Measurements from ENCODE around the gene SV2C. TPM values are rescaled to one million over a fixed set of nuclear protein-coding genes. Genes with fewer than 3 reads are reported as not detected.

Gene SV2C
- total RNA-seq, 2 donors from 2014 or later: not detected

GRCh38 chr5:76069061-76069735, 14.0 kb upstream of the SV2C start:
- Histone ChIP-seq H3K27me3 (ENCODE audit: control insufficient read depth, insufficient read depth, low read length, poor library complexity, severe bottlenecking) (peaks cover 19% of the 10 kb centered on the region), H3K36me3 (ENCODE audit: control insufficient read depth, insufficient read depth, low read length) (no peaks in the 10 kb centered on the region), H3K27ac (ENCODE audit: low read depth, low read length) (no peak overlapping the region), H3K9me3 (ENCODE audit: control insufficient read depth, low read length) (no peaks in the 10 kb centered on the region), H3K9ac (ENCODE audit: extremely low read depth, low read length, poor library complexity, severe bottlenecking) (no peak overlapping the region), H3K4me1 (ENCODE audit: control insufficient read depth, insufficient read depth, low read length) (no peaks in the 10 kb centered on the region), H3K4me3 (ENCODE audit: low read length) (no peak overlapping the region)
- Mint-ChIP-seq H3K9me3 (no peaks in the 10 kb centered on the region), H3K4me3 (no peak overlapping the region), H3K36me3 (ENCODE audit: low read depth) (no peaks in the 10 kb centered on the region), H3K4me1 (no peaks in the 10 kb centered on the region), H3K27me3 (ENCODE audit: insufficient read depth) (peaks cover 8% of the 10 kb centered on the region), H3K27ac (no peak overlapping the region)
- no peak for DNase-seq
- 89 to 93% methylated on average over 4 of the region's 4 CpGs for WGBS, 2 experiments (ENCODE audit: insufficient coverage in 1 of 2, insufficient read length in 1 of 2)
- no peak for TF ChIP-seq CTCF (conservative IDR thresholded peaks at IDR 0.05)

- WGBS, 2 experiments (ENCODE audit: insufficient coverage in 1 of 2, insufficient read length in 1 of 2): 50 to 57% methylated on average over 2 of the region's 2 CpGs
- no peaks in the 10 kb centered on the region for H3K4me1 Mint-ChIP-seq
- no peak overlapping the region for H3K4me3 ChIP-seq (ENCODE audit: low read length)
- no peaks in the 10 kb centered on the region for H3K36me3 Mint-ChIP-seq (ENCODE audit: low read depth)
- DNase-seq: peak; percentile 82
- no peak overlapping the region for H3K27ac Mint-ChIP-seq
- H3K36me3 ChIP-seq (ENCODE audit: control insufficient read depth, insufficient read depth, low read length): no peaks in the 10 kb centered on the region
- H3K9me3 Mint-ChIP-seq: no peaks in the 10 kb centered on the region
- H3K27me3 Mint-ChIP-seq (ENCODE audit: insufficient read depth): peaks cover 60% of the 10 kb centered on the region
- no peaks in the 10 kb centered on the region for H3K9me3 ChIP-seq (ENCODE audit: control insufficient read depth, low read length)
- no peak overlapping the region for H3K9ac ChIP-seq (ENCODE audit: extremely low read depth, low read length, poor library complexity, severe bottlenecking)
- H3K4me3 Mint-ChIP-seq: no peak overlapping the region
- H3K27ac ChIP-seq (ENCODE audit: low read depth, low read length): no peak overlapping the region
- H3K27me3 ChIP-seq (ENCODE audit: control insufficient read depth, insufficient read depth, low read length, poor library complexity, severe bottlenecking): peaks cover 71% of the 10 kb centered on the region
- no peaks in the 10 kb centered on the region for H3K4me1 ChIP-seq (ENCODE audit: control insufficient read depth, insufficient read depth, low read length)
- peak; percentile 93 for TF ChIP-seq CTCF (conservative IDR thresholded peaks at IDR 0.05)
Measured at GRCh38 chr5:76074487-76075065, 8.6 kb upstream of the SV2C start.

- H3K36me3 Mint-ChIP-seq (ENCODE audit: low read depth): no peaks in the 10 kb centered on the region
- peaks cover 18% of the 10 kb centered on the region for H3K4me1 Mint-ChIP-seq
- no peak for TF ChIP-seq CTCF (conservative IDR thresholded peaks at IDR 0.05)
- Histone ChIP-seq H3K27ac (ENCODE audit: low read depth, low read length) (no peak overlapping the region), H3K9ac (ENCODE audit: extremely low read depth, low read length, poor library complexity, severe bottlenecking) (no peak overlapping the region), H3K36me3 (ENCODE audit: control insufficient read depth, insufficient read depth, low read length) (no peaks in the 10 kb centered on the region), H3K9me3 (ENCODE audit: control insufficient read depth, low read length) (no peaks in the 10 kb centered on the region), H3K4me1 (ENCODE audit: control insufficient read depth, insufficient read depth, low read length) (peaks cover 3% of the 10 kb centered on the region), H3K27me3 (ENCODE audit: control insufficient read depth, insufficient read depth, low read length, poor library complexity, severe bottlenecking) (peaks cover 99% of the 10 kb centered on the region), H3K4me3 (ENCODE audit: low read length) (peak overlapping the region; percentile 75)
- peak; percentile 55 for DNase-seq
- 1 to 8% methylated on average over 8 to 45 of the region's 45 CpGs for WGBS, 2 experiments (ENCODE audit: insufficient coverage in 1 of 2, insufficient read length in 1 of 2)
- H3K4me3 Mint-ChIP-seq: peak overlapping the region; percentile 58
- no peak overlapping the region for H3K27ac Mint-ChIP-seq
- H3K27me3 Mint-ChIP-seq (ENCODE audit: insufficient read depth): peaks cover 98% of the 10 kb centered on the region
- no peaks in the 10 kb centered on the region for H3K9me3 Mint-ChIP-seq
Measured at GRCh38 chr5:76081811-76082771, 1.1 kb upstream of the SV2C start.

Data from endodermal cell (in vitro differentiated cells).